K562 (cell line): ENCODE results near the gene DESI1. TPM values are rescaled to one million over a fixed set of nuclear protein-coding genes. Genes with fewer than 3 reads are reported as not detected.

Experiments
- ATF1 ChIP-seq, 2 experiments: fragments of 450-650 bp in 1 of 2; IDR thresholded peaks; 2 replicates each; pipeline ENCODE4 v1.6.1; 2016; ENCODE audit warnings: missing compliant biosample characterization in 1 of 2, missing genetic modification characterization in 1 of 2
- BMI1 ChIP-seq: fragments of 150-350 bp; IDR thresholded peaks from 2 replicates; pipeline ENCODE4 v1.6.1; 2014; ENCODE audit warnings: low read length
- CCAR2 ChIP-seq: fragments of 200-400 bp; formaldehyde crosslinking; IDR thresholded peaks from 2 replicates; pipeline ENCODE4 v1.6.1; 2017; ENCODE audit warnings: mild to moderate bottlenecking, low read depth, low read length
- CHCHD3 ChIP-seq: fragments of 250-450 bp; sonication (Bioruptor Pico); IDR thresholded peaks from 2 replicates; pipeline ENCODE4 v2.1.2; 2022; ENCODE audit warnings: mild to moderate bottlenecking
- CHD1 ChIP-seq: fragments of 200-600 bp; sonication (generic); IDR thresholded peaks from one replicate; pipeline ENCODE4 v1.6.1; 2012; ENCODE audit warnings: mild to moderate bottlenecking, moderate library complexity, low read length, inconsistent platforms
- CREBBP ChIP-seq: IDR thresholded peaks from one replicate; pipeline ENCODE4 v1.6.1; 2012; ENCODE audit warnings: low read depth, mild to moderate bottlenecking, control low read depth, inconsistent platforms, low read length
- FOXM1 ChIP-seq, 2 experiments: fragments of 450-650 bp in 1 of 2; sonication (generic) in 1 of 2; formaldehyde crosslinking in 1 of 2; IDR thresholded peaks; 2 replicates each; pipeline versions ENCODE4 v1.6.1 to v1.9.0; 2017 to 2022; ENCODE audit warnings: low read depth in 2 of 2, mild to moderate bottlenecking in 2 of 2, missing genetic modification reagents in 1 of 2, moderate library complexity in 1 of 2
- MAFK ChIP-seq: IDR thresholded peaks from 2 replicates; pipeline ENCODE4 v1.6.1; 2011; ENCODE audit warnings: low read length, improper control_type of control experiment
- MTA1 ChIP-seq: fragments of 450-650 bp; IDR thresholded peaks from 2 replicates; pipeline ENCODE4 v1.6.1; 2017; ENCODE audit warnings: borderline replicate concordance
- PHF8 ChIP-seq: fragments of 200-600 bp; sonication (generic); IDR thresholded peaks from 2 replicates; pipeline ENCODE4 v1.6.1; 2012; ENCODE audit warnings: mixed run types, mild to moderate bottlenecking, inconsistent platforms, low read length, moderate library complexity, borderline replicate concordance
- RFX7 ChIP-seq: fragments of 250-450 bp; sonication (Bioruptor Pico); IDR thresholded peaks from 2 replicates; pipeline ENCODE4 v1.5.1; 2021; ENCODE audit warnings: mild to moderate bottlenecking
- ZFPM2 ChIP-seq: fragments of 250-450 bp; sonication (Bioruptor Pico); IDR thresholded peaks from 2 replicates; pipeline ENCODE4 v1.5.1; 2022; ENCODE audit warnings: mild to moderate bottlenecking
- polyA plus RNA-seq, 8 experiments: library from polyadenylated mRNA; depleted of rRNA in 4 of 8; stranded (reverse) in 5 of 8; unstranded in 3 of 8; fragments of >200 nt; fragmentation: Nextera tagmentation in 2 of 8; fragmentation: Illumina TruSeq in 1 of 8; extraction: Ambion mirVana in 2 of 8; extraction: Trizol in 1 of 8; gene quantifications; 2 replicates each; pipeline versions ENCODE4 v1.2.1 to v1.2.3, GENCODE V29; 2011 to 2014; ENCODE audit warnings: inconsistent platforms in 1 of 8, missing spikeins in 1 of 8
- total RNA-seq, 7 experiments: library from RNA; depleted of rRNA in 6 of 7; stranded (reverse); fragments of >200 nt in 6 of 7; fragmentation: Illumina TruSeq in 2 of 7; extraction: Trizol in 2 of 7; gene quantifications; 2 replicates each; pipeline versions ENCODE4 v1.2.1 to v1.2.3, GENCODE V29; 2011 to 2021; ENCODE audit warnings: low replicate concordance in 1 of 7
- TF ChIP-seq, protein P1 (sequence below): fragments of 200-400 bp; formaldehyde crosslinking; IDR thresholded peaks from 2 replicates; pipeline ENCODE4 v1.6.1; 2017; ENCODE audit warnings: mild to moderate bottlenecking, low read depth, low read length, moderate library complexity
- TF ChIP-seq, protein P2 (sequence below): fragments of 450-650 bp; IDR thresholded peaks from 2 replicates; pipeline ENCODE4 v1.6.1; 2016
- TF ChIP-seq, protein P3 (sequence below): fragments of 250-450 bp; sonication (Bioruptor Pico); IDR thresholded peaks from 2 replicates; pipeline ENCODE4 v1.8.0; 2022; ENCODE audit warnings: moderate library complexity, mild to moderate bottlenecking, inconsistent platforms

Gene DESI1
- total and polyA plus RNA-seq, 9 of the 15 experiments (the other 6 are each of a cell fraction or from before 2014, with no cell fraction given), result 7.2 to 45.9 (median 29.8) TPM

DNA sequence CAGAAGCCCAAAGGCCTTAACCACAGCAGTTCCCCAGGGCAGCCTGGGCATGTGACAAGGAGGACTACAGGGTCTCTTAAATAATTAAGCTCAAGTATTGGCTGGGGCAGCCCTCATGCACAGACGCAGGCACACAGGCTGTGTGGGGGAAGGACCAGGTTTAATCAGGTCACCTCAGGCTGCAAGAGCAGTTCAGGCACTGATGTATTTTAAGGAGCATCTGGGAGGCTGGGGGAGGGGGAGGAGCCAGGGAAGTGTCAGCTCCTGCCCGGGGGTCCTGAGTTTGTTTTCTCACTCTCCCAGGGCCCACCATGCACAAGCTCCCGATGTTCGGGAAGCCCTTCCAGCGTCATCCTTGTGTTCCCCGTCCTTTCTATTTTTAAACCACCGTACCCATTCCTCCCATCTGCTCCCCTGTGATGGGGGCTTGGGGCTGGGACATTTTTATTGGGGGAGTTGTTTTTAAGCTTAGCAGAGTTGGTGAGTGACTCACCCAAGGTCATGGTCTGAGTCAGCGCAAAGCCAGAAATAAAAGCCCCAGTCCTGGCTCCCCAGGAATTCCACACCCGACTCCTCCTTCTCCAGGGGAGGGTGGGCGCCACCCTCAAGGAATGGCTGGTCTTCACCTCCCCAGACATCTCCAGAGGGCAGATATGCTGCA is 57.7 kb downstream of the DESI1 start (continued):
- TF ChIP-seq, protein P1, sequence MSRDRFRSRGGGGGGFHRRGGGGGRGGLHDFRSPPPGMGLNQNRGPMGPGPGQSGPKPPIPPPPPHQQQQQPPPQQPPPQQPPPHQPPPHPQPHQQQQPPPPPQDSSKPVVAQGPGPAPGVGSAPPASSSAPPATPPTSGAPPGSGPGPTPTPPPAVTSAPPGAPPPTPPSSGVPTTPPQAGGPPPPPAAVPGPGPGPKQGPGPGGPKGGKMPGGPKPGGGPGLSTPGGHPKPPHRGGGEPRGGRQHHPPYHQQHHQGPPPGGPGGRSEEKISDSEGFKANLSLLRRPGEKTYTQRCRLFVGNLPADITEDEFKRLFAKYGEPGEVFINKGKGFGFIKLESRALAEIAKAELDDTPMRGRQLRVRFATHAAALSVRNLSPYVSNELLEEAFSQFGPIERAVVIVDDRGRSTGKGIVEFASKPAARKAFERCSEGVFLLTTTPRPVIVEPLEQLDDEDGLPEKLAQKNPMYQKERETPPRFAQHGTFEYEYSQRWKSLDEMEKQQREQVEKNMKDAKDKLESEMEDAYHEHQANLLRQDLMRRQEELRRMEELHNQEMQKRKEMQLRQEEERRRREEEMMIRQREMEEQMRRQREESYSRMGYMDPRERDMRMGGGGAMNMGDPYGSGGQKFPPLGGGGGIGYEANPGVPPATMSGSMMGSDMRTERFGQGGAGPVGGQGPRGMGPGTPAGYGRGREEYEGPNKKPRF, result no peak
- TF ChIP-seq ATF1 (CRISPR knock-in tag; IDR thresholded peaks at IDR 0.05) (no peak), ATF1 (tag; IDR thresholded peaks at IDR 0.05) (0 out of 2 replicates have a peak, but pooled peaks have one; percentile 5), RFX7 (CRISPR knock-in tag) (no peak), PHF8 (no peak), CHD1 (no peak), CCAR2 (no peak), CREBBP (no peak), FOXM1 (IDR thresholded peaks at IDR 0.05; ENCODE audit: low read depth) (no peak), FOXM1 (CRISPR knock-in tag; IDR thresholded peaks at IDR 0.05; ENCODE audit: low read depth) (no peak), MAFK (peak; percentile 28; the same call in 1 of the 2 replicates), ZFPM2 (CRISPR knock-in tag) (no peak), CHCHD3 (no peak), BMI1 (no peak), MTA1 (no peak)
- TF ChIP-seq, protein P2, sequence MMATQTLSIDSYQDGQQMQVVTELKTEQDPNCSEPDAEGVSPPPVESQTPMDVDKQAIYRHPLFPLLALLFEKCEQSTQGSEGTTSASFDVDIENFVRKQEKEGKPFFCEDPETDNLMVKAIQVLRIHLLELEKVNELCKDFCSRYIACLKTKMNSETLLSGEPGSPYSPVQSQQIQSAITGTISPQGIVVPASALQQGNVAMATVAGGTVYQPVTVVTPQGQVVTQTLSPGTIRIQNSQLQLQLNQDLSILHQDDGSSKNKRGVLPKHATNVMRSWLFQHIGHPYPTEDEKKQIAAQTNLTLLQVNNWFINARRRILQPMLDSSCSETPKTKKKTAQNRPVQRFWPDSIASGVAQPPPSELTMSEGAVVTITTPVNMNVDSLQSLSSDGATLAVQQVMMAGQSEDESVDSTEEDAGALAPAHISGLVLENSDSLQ, result no peak
- TF ChIP-seq, protein P3, sequence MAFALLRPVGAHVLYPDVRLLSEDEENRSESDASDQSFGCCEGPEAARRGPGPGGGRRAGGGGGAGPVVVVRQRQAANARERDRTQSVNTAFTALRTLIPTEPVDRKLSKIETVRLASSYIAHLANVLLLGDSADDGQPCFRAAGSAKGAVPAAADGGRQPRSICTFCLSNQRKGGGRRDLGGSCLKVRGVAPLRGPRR (CRISPR knock-in tag), result no peak
